Panc1 (cell line): ENCODE results near the gene SLC7A5.

Experiments
- POLR2AphosphoS5 ChIP-seq: IDR thresholded peaks from 2 replicates; pipeline ENCODE4 v1.6.1; 2012; ENCODE audit warnings: mild to moderate bottlenecking, low read depth, low read length, moderate library complexity
- REST ChIP-seq, 2 experiments: IDR thresholded peaks; 2 replicates each; pipeline ENCODE4 v1.6.1; 2011 to 2012; ENCODE audit warnings: low read depth in 2 of 2, control low read depth in 1 of 2, low read length in 1 of 2, mild to moderate bottlenecking in 1 of 2, moderate library complexity in 1 of 2; ENCODE audit not compliant: insufficient read depth in 1 of 2
- SIN3A ChIP-seq: IDR thresholded peaks from 2 replicates; pipeline ENCODE4 v1.6.1; 2012; ENCODE audit warnings: low read depth, mild to moderate bottlenecking, low read length, moderate library complexity, borderline replicate concordance; ENCODE audit not compliant: insufficient read depth
- TCF7L2 ChIP-seq: IDR thresholded peaks from 2 replicates; pipeline ENCODE4 v1.6.1; 2011; ENCODE audit warnings: mild to moderate bottlenecking, low read depth, low read length, inconsistent platforms
- TF ChIP-seq, protein P1 (sequence below): fragments of 450-650 bp; IDR thresholded peaks from 2 replicates; pipeline ENCODE4 v1.5.1; 2017; ENCODE audit warnings: mild to moderate bottlenecking

DNA sequence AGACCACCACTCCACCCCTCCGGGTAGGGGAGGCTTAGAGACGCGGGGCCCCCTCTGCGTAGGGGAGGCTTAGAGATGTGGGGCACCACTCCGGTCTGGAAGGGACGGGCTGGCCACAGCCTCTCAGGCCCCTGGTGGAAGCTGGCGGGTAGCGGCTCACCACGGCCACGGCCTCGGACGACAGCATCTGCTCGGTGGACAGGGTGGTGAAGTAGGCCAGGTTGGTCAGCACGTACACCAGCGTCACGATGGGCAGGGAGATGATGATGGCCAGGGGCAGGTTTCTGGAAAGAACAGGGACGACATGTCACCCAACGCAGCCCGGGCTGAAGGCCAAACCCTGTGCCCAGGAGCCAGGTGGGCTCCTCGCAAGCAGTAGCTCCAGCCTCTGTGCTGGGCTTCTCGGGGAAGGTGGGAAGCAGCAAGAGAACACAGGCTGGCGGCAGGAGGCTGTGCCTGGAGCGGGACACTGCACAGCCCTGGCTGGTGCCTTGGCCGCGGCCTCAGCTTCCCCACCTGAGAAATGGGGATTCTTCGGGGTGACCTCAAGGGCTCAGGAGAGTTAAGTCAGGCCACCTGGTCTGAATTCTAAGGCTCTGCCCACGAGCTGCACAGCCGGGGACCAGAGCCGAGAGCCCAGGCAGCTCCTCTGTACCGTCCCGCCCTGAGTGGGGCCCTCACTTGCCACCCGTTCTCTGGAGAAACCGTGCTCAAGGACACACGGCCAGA lies 29.6 kb downstream of the SLC7A5 start:
- TF ChIP-seq, protein P1, sequence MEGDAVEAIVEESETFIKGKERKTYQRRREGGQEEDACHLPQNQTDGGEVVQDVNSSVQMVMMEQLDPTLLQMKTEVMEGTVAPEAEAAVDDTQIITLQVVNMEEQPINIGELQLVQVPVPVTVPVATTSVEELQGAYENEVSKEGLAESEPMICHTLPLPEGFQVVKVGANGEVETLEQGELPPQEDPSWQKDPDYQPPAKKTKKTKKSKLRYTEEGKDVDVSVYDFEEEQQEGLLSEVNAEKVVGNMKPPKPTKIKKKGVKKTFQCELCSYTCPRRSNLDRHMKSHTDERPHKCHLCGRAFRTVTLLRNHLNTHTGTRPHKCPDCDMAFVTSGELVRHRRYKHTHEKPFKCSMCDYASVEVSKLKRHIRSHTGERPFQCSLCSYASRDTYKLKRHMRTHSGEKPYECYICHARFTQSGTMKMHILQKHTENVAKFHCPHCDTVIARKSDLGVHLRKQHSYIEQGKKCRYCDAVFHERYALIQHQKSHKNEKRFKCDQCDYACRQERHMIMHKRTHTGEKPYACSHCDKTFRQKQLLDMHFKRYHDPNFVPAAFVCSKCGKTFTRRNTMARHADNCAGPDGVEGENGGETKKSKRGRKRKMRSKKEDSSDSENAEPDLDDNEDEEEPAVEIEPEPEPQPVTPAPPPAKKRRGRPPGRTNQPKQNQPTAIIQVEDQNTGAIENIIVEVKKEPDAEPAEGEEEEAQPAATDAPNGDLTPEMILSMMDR, result no peak
- TF ChIP-seq REST (IDR thresholded peaks at IDR 0.05; ENCODE audit: insufficient read depth in 1 of 2, low read depth in 2 of 2, low read length in 1 of 2) (no peak), POLR2AphosphoS5 (no peak), SIN3A (no peak), TCF7L2 (no peak)
